GM06990 (cell line): ENCODE data around the gene POFUT2.
A peak's percentile ranks its signal among the peaks of the same experiment; 100 is the strongest.
"Not testable (repeated sequence)": the region's sequence is repeated elsewhere in the genome, so short reads cannot be mapped to it uniquely, and the experiment has no call there.

Experiments
- DNase-seq: peaks from one replicate; pipeline ENCODE4 v3.0.0-alpha.2; 2011; ENCODE audit not compliant: insufficient read length; ENCODE audit errors: extremely low read depth
- H3K27me3 ChIP-seq: replicated peaks from 2 replicates; pipeline ENCODE4 v1.6.0; 2011; ENCODE audit warnings: low read length; ENCODE audit not compliant: control insufficient read depth, insufficient read depth
- H3K36me3 ChIP-seq: 2 replicates; pipeline ENCODE4 v1.5.1; 2011; ENCODE audit warnings: low read length; ENCODE audit not compliant: control insufficient read depth, insufficient read depth
- H3K4me3 ChIP-seq: replicated peaks from 2 replicates; pipeline ENCODE4 v1.5.1; 2011; ENCODE audit warnings: low read depth, mild to moderate bottlenecking, control low read depth, low read length
- TF ChIP-seq, protein P1 (sequence below): IDR thresholded peaks from 2 replicates; pipeline ENCODE4 v1.5.1; 2011; ENCODE audit warnings: low read length, control low read depth, mild to moderate bottlenecking, inconsistent platforms; ENCODE audit not compliant: insufficient read depth, poor library complexity, severe bottlenecking

POFUT2 gene

DNA sequence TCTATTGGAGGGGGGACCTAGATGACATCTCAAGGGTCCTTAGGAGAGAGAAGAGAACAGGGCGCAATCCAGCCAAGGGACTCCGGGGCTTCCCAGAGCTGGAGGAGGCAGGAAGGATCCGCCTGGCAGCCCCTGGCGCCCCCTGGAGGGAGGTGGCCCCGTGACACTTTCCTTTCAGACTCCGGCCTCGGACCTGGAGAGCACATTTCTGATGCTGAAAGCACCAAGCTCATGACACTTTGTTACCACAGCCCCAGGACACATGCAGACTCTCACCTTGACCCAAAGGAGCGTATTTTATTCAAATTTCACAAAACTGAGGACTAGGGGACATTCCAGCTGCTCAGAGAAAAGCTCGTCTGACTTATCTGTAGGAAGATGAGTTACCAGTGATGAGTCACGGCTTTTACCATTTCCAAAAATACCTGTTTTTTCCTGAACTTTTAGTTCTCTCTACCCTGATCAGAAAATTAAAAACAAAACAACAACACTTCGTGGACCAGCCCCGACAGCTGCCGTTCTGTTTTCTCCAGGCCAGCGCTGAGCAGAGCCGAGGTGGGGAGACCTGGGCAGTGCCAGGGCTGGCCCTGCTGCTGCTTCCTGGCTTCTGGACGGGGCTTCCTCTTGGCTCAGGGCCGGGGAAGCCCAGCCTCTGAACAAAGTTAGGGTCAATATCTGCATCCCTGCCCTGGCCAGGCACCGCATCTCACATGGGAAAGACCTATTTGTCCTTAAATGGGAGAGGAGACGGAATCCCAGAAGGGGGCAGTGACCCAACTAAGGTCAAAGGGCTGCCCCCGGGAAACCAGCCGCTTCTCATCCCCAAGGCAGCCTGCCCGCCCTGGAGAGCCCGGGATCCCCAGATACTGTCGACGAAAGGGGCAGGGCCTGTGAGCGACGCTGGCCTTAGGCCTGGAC is 21.6 kb upstream of the POFUT2 start:
- H3K4me3 ChIP-seq = no peak overlapping the region
- DNase-seq = no peak
- H3K27me3 ChIP-seq = no peaks in the 10 kb centered on the region; the same call in 1 of the 2 replicates
- TF ChIP-seq, protein P1, sequence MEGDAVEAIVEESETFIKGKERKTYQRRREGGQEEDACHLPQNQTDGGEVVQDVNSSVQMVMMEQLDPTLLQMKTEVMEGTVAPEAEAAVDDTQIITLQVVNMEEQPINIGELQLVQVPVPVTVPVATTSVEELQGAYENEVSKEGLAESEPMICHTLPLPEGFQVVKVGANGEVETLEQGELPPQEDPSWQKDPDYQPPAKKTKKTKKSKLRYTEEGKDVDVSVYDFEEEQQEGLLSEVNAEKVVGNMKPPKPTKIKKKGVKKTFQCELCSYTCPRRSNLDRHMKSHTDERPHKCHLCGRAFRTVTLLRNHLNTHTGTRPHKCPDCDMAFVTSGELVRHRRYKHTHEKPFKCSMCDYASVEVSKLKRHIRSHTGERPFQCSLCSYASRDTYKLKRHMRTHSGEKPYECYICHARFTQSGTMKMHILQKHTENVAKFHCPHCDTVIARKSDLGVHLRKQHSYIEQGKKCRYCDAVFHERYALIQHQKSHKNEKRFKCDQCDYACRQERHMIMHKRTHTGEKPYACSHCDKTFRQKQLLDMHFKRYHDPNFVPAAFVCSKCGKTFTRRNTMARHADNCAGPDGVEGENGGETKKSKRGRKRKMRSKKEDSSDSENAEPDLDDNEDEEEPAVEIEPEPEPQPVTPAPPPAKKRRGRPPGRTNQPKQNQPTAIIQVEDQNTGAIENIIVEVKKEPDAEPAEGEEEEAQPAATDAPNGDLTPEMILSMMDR = peak; percentile 77
- no peaks in the 10 kb centered on the region for H3K36me3 ChIP-seq

DNA sequence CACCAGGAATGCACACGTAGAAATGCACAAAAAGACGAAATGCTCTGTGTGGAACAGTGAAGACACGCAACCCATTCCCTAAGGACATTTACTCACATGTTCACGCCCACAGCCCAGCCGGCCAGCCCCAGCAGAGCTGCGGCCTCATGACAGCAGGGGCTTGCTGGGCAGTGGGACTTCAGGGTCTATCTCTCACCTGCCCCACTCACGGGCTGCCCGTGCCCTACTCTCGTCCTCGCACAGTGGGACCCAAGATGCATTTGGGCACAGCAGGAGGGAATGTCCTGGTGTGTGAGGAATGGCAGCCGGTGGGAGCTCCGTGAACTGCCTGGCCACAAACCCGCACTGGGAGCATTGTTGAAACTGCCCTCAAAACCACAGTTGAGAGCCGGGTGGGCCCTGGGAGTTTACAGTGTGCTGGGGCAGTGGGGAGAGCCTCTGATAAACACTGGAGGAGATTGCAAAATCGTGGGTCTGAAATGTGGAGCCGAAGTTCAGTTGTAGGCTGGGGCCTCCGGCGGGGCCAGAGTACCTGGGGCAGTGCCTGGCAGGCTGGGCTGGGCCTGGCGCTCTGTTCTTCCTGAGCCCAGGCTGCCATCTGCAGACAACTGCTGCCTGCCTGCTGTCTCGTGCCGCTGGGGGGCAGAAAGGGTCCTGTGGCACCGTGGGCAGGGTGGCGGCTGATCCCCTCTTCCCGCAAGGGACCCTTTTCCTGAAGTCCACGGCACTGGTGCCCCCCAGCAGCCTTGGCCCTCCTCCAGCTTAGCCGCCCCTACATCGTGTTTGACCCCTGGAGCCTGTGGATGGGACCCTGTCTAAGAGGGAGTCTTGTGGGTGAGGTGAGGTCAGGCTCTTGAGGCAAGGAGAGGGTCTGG is 20.7 kb upstream of the POFUT2 start:
- DNase-seq = no peak
- TF ChIP-seq, protein P1 = peak; percentile 3
- Histone ChIP-seq H3K4me3 (no peak overlapping the region), H3K36me3 (no peaks in the 10 kb centered on the region), H3K27me3 (no peaks in the 10 kb centered on the region; the same call in 1 of the 2 replicates)

DNA sequence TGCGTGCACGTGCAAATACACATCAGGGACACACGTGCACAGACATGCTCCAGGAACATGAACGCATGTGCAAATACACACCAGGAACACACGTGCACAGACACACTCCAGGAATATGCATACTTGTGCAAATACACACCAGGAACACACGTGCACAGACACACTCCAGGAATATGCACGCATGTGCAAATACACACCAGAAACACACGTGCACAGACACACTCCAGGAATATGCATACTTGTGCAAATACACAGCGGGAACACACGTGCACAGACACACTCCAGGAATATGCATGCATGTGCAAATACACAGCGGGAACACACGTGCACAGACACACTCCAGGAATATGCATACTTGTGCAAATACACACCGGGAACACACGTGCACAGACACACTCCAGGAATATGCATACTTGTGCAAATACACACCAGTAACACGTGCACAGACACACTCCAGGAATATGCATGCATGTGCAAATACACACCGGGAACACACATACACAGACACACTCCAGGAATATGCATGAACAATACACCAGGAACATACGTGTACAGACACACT is 20.0 kb upstream of the POFUT2 start:
- H3K27me3 ChIP-seq, H3K36me3 ChIP-seq, H3K4me3 ChIP-seq, DNase-seq: not testable (repeated sequence)

DNA sequence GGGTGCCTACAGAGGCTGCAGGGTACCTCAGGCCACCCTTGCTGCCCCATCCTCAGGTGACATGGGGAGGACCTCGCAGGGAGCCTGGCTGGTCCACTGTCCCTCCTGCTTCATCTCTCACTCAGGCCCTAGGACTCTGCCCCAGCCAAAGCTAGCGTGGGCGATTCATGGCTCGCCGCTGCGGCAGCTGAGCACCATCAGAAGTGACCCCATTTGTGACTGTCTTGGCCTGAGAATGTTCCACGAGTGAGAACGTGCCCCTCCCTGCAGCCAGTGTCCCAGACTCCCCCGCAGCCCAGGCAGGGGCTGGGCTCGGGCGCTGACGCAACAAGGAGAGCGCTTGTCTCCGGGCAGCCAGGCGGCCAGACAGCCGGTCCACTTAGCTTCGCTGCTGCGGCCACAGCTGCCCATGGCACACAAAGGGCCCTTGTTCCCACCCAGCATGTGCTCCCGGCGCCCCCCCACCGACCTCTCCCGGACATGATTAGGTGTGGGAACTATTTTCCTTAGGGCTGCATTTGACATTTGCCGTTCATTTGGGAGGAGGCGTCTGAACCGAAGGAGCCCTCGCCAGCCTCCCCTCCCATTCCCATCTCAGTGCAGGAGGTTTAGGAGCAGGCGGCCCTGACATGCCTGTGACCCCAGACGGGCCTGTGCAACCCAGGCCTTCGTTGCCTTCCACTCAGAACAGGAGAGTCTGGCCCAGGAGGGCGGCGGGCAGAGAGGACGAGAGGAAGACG is 19.3 kb upstream of the POFUT2 start:
- no peak for DNase-seq
- TF ChIP-seq, protein P1 = no peak
- H3K36me3 ChIP-seq = no peaks in the 10 kb centered on the region
- no peaks in the 10 kb centered on the region; the same call in 1 of the 2 replicates for H3K27me3 ChIP-seq
- no peak overlapping the region for H3K4me3 ChIP-seq

DNA sequence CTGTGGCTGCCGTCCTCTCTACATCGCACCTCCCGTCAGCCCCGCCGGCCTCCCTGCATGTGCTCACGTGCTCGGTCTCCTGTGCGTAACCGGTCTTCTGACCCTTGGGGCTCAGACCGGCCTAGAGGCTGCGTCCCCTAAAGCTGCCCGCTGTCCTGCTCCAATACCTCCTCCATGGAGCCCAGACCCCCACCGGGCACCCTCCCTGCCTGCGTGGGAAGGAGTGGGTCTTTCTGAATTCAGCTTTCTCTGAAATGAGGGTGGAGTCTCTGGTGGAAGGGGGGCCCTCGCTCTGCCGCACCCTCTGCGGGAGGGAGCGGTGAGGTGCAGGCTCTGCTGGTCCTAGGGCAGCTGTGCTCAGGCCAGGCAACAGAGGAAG is 18.7 kb upstream of the POFUT2 start:
- H3K27me3 ChIP-seq = no peaks in the 10 kb centered on the region; the same call in 1 of the 2 replicates
- no peak overlapping the region for H3K4me3 ChIP-seq
- TF ChIP-seq, protein P1 = no peak

More for the DNA sequence above, 18.7 kb upstream of the POFUT2 start:
- DNase-seq = no peak
- H3K36me3 ChIP-seq = no peaks in the 10 kb centered on the region
